Panc1 (cell line): ENCODE data around the gene B3GALT2. TPM values are rescaled to one million over a fixed set of nuclear protein-coding genes. Genes with fewer than 3 reads are reported as not detected.

Experiments used
- ATAC-seq: fragments of 200-7000 bp; cut with Tn5 transposase; 2 replicates; pipeline ENCODE4 v1.9.1; 2020; ENCODE audit warnings: mild to moderate bottlenecking, moderate library complexity
- BruUV-seq: library from RNA; stranded (reverse); fragments of 400-500 nt; replicated peaks from 2 replicates; lab custom pipeline; 2021; lab: Mats Ljungman, UMichigan
- CTCF ChIA-PET: fragments of 300-600 bp; sonication (Branson Sonifier 250); formaldehyde crosslinking; loops from one replicate; lab custom pipeline; 2022; ENCODE audit warnings: antibody characterized with exemption; lab: Charles Lee
- POLR2A ChIA-PET: fragments of 300-600 bp; sonication (Branson Sonifier 250); formaldehyde crosslinking; loops from one replicate; lab custom pipeline; 2022; ENCODE audit warnings: antibody characterized with exemption; lab: Charles Lee
- DNase-seq: peaks from one replicate; pipeline ENCODE4 v3.0.0-alpha.2; 2010; ENCODE audit warnings: low read depth, low spot score
- H3K27ac ChIP-seq: 2 replicates; pipeline ENCODE4 v1.5.1; 2011; ENCODE audit warnings: mild to moderate bottlenecking, low read length, inconsistent platforms
- H3K27me3 ChIP-seq: fragments of 200-500 bp; sonication (Bioruptor generic); 2 replicates; pipeline ENCODE4 v1.6.0; 2014; ENCODE audit warnings: low read length, inconsistent platforms; ENCODE audit not compliant: control insufficient read depth, insufficient read depth
- H3K36me3 ChIP-seq: fragments of 200-500 bp; sonication (Bioruptor generic); 2 replicates; pipeline ENCODE4 v1.5.1; 2014; ENCODE audit warnings: inconsistent platforms, mild to moderate bottlenecking, low read length, moderate library complexity; ENCODE audit not compliant: control insufficient read depth, insufficient read depth
- H3K4me1 ChIP-seq: 2 replicates; pipeline ENCODE4 v1.5.1; 2011; ENCODE audit warnings: inconsistent platforms, mild to moderate bottlenecking, low read length, moderate library complexity; ENCODE audit not compliant: control insufficient read depth, insufficient read depth
- H3K4me3 ChIP-seq, 2 experiments: 2 replicates each; pipeline ENCODE4 v1.5.1; 2011 to 2012; ENCODE audit warnings: low read depth in 2 of 2, low read length in 2 of 2, mild to moderate bottlenecking in 2 of 2, inconsistent platforms in 1 of 2, moderate library complexity in 1 of 2
- H3K9me3 ChIP-seq: fragments of 200-500 bp; sonication (Bioruptor generic); 2 replicates; pipeline ENCODE4 v1.5.1; 2014; ENCODE audit warnings: low read depth, mild to moderate bottlenecking, inconsistent platforms, low read length, moderate library complexity; ENCODE audit not compliant: control insufficient read depth, insufficient read depth
- CTCF ChIP-seq: fragments of 450-650 bp; IDR thresholded peaks from 2 replicates; pipeline ENCODE4 v1.5.1; 2017; ENCODE audit warnings: mild to moderate bottlenecking
- POLR2AphosphoS5 ChIP-seq: IDR thresholded peaks from 2 replicates; pipeline ENCODE4 v1.6.1; 2012; ENCODE audit warnings: mild to moderate bottlenecking, low read depth, low read length, moderate library complexity
- REST ChIP-seq, 2 experiments: IDR thresholded peaks; 2 replicates each; pipeline ENCODE4 v1.6.1; 2011 to 2012; ENCODE audit warnings: low read depth in 2 of 2, control low read depth in 1 of 2, low read length in 1 of 2, mild to moderate bottlenecking in 1 of 2, moderate library complexity in 1 of 2; ENCODE audit not compliant: insufficient read depth in 1 of 2
- SIN3A ChIP-seq: IDR thresholded peaks from 2 replicates; pipeline ENCODE4 v1.6.1; 2012; ENCODE audit warnings: low read depth, mild to moderate bottlenecking, low read length, moderate library complexity, borderline replicate concordance; ENCODE audit not compliant: insufficient read depth
- TCF7L2 ChIP-seq: IDR thresholded peaks from 2 replicates; pipeline ENCODE4 v1.6.1; 2011; ENCODE audit warnings: mild to moderate bottlenecking, low read depth, low read length, inconsistent platforms
- in situ Hi-C: cut with HindIII; loops from 2 replicates; pipeline ENCODE4 v1.10.0; 2016; ENCODE audit warnings: low sequenced_read_pairs, low pct_unique_long_range_greater_than_20kb
- intact Hi-C: fragments of 100-400 bp; cut with micrococcal nuclease; formaldehyde crosslinking; loops from one replicate; pipeline ENCODE4 v1.10.0; 2022; ENCODE audit not compliant: unreplicated experiment
- total RNA-seq: library from RNA; stranded (reverse); gene quantifications from one replicate; pipeline ENCODE4 v1.2.1, GENCODE V29; 2021; ENCODE audit not compliant: unreplicated experiment

The B3GALT2 gene
- total RNA-seq, 1 experiment from 2014 or later: 0.08 TPM

GRCh38 chr1:193199940-193200339 lies 13.5 kb upstream of the B3GALT2 start:
- in situ Hi-C loops: no loop called here
- no peaks in the 10 kb centered on the region for H3K27me3 ChIP-seq
- ATAC-seq: no peak
- no peak overlapping the region for H3K4me3 ChIP-seq
- no peaks in the 10 kb centered on the region; the same call in 1 of the 2 replicates for H3K4me1 ChIP-seq
- no peaks in the 10 kb centered on the region for H3K36me3 ChIP-seq
- no peaks in the 10 kb centered on the region for H3K9me3 ChIP-seq
- intact Hi-C loops: no loop called here
- no TSS peak for BruUV-seq
- ChIA-PET POLR2A (interaction anchor here (0.6 kb wide), 1 partner anchor 129 kb away, joined by 3 read pairs; no protein-coding TSS in a partner anchor), CTCF (no interaction called here)
- no peak overlapping the region for H3K27ac ChIP-seq
- TF ChIP-seq SIN3A: no peak
- no peak for TF ChIP-seq TCF7L2
- TF ChIP-seq REST (IDR thresholded peaks at IDR 0.05; ENCODE audit: insufficient read depth in 1 of 2, low read depth in 2 of 2, low read length in 1 of 2): no peak
- TF ChIP-seq POLR2AphosphoS5: no peak
- TF ChIP-seq CTCF: no peak
- no peak for DNase-seq

- Histone ChIP-seq H3K36me3 (no peaks in the 10 kb centered on the region), H3K4me1 (no peaks in the 10 kb centered on the region), H3K27me3 (no peaks in the 10 kb centered on the region), H3K9me3 (no peaks in the 10 kb centered on the region), H3K27ac (no peak overlapping the region), H3K4me3 (no peak overlapping the region)
- in situ Hi-C loops: no loop called here
- TF ChIP-seq REST (IDR thresholded peaks at IDR 0.05; ENCODE audit: insufficient read depth in 1 of 2, low read depth in 2 of 2, low read length in 1 of 2) (no peak), POLR2AphosphoS5 (no peak), TCF7L2 (no peak), SIN3A (no peak), CTCF (no peak)
- no TSS peak for BruUV-seq
- DNase-seq (no peak), ATAC-seq (no peak)
- ChIA-PET POLR2A (no interaction called here), CTCF (no interaction called here)
- intact Hi-C loops: no loop called here
Observed at GRCh38 chr1:193192586-193192985, 6.2 kb upstream of the B3GALT2 start.
